ENCODE results near the gene SH3D19.
"Not testable (repeated sequence)": the region's sequence is repeated elsewhere in the genome, so short reads cannot be mapped to it uniquely, and the experiment has no call there.

SH3D19 gene

GRCh38 chr4:151095142-151095541, 230.3 kb downstream of the SH3D19 start:
- FAIRE-seq (no peak), DNase-seq (ENCODE audit: insufficient read length, low spot score) (no peak)
- TF ChIP-seq SPI1 (IDR thresholded peaks at IDR 0.05; ENCODE audit: low read depth, low read length): no peak
- no peak for TF ChIP-seq POLR2AphosphoS5 (IDR thresholded peaks at IDR 0.05; ENCODE audit: low read depth, low read length)
- TF ChIP-seq POLR2A (IDR thresholded peaks at IDR 0.05; ENCODE audit: low read depth, low read length): no peak
- TF ChIP-seq PAX5 (IDR thresholded peaks at IDR 0.05; ENCODE audit: insufficient read depth, low read length, severe bottlenecking): no peak
- TF ChIP-seq POU2F2 (IDR thresholded peaks at IDR 0.05; ENCODE audit: low read depth, low read length): no peak
- TF ChIP-seq TAF1 (IDR thresholded peaks at IDR 0.05; ENCODE audit: low read depth, low read length): no peak

GRCh38 chr4:151094290-151094751, 231.1 kb downstream of the SH3D19 start:
- DNase-seq (ENCODE audit: insufficient read length, low spot score): no peak
- no peak for TF ChIP-seq TAF1 (IDR thresholded peaks at IDR 0.05; ENCODE audit: low read depth, low read length)
- FAIRE-seq: no peak

GRCh38 chr4:151093203-151093602, 232.2 kb downstream of the SH3D19 start:
- TF ChIP-seq TAF1 (IDR thresholded peaks at IDR 0.05; ENCODE audit: low read depth, low read length) (no peak), SPI1 (IDR thresholded peaks at IDR 0.05; ENCODE audit: low read depth, low read length) (no peak), POLR2A (IDR thresholded peaks at IDR 0.05; ENCODE audit: low read depth, low read length) (no peak), POU2F2 (IDR thresholded peaks at IDR 0.05; ENCODE audit: low read depth, low read length) (no peak), POLR2AphosphoS5 (IDR thresholded peaks at IDR 0.05; ENCODE audit: low read depth, low read length) (no peak), PAX5 (IDR thresholded peaks at IDR 0.05; ENCODE audit: insufficient read depth, low read length, severe bottlenecking) (no peak)
- no peak for FAIRE-seq

GRCh38 chr4:151092488-151092887, 232.9 kb downstream of the SH3D19 start:
- TF ChIP-seq POU2F2 (IDR thresholded peaks at IDR 0.05; ENCODE audit: low read depth, low read length) (no peak), POLR2A (IDR thresholded peaks at IDR 0.05; ENCODE audit: low read depth, low read length) (no peak), SPI1 (IDR thresholded peaks at IDR 0.05; ENCODE audit: low read depth, low read length) (no peak), POLR2AphosphoS5 (IDR thresholded peaks at IDR 0.05; ENCODE audit: low read depth, low read length) (no peak), PAX5 (IDR thresholded peaks at IDR 0.05; ENCODE audit: insufficient read depth, low read length, severe bottlenecking) (no peak), TAF1 (IDR thresholded peaks at IDR 0.05; ENCODE audit: low read depth, low read length) (no peak)
- FAIRE-seq (no peak), DNase-seq (ENCODE audit: insufficient read length, low spot score) (no peak)

More at GRCh38 chr4:151093203-151093602, 232.2 kb downstream of the SH3D19 start:
- DNase-seq (ENCODE audit: insufficient read length, low spot score): no peak

- TF ChIP-seq POU2F2 (IDR thresholded peaks at IDR 0.05; ENCODE audit: low read depth, low read length): no peak
- TF ChIP-seq SPI1 (IDR thresholded peaks at IDR 0.05; ENCODE audit: low read depth, low read length): no peak
- TF ChIP-seq TAF1 (IDR thresholded peaks at IDR 0.05; ENCODE audit: low read depth, low read length): no peak
- TF ChIP-seq POLR2A (IDR thresholded peaks at IDR 0.05; ENCODE audit: low read depth, low read length): no peak
- no peak for TF ChIP-seq POLR2AphosphoS5 (IDR thresholded peaks at IDR 0.05; ENCODE audit: low read depth, low read length)
- no peak for TF ChIP-seq PAX5 (IDR thresholded peaks at IDR 0.05; ENCODE audit: insufficient read depth, low read length, severe bottlenecking)
- DNase-seq (ENCODE audit: insufficient read length, low spot score) (no peak), FAIRE-seq (peak; percentile 76)
These were observed 234.4 kb downstream of the SH3D19 start for GRCh38 chr4:151091047-151091446.

DNA sequence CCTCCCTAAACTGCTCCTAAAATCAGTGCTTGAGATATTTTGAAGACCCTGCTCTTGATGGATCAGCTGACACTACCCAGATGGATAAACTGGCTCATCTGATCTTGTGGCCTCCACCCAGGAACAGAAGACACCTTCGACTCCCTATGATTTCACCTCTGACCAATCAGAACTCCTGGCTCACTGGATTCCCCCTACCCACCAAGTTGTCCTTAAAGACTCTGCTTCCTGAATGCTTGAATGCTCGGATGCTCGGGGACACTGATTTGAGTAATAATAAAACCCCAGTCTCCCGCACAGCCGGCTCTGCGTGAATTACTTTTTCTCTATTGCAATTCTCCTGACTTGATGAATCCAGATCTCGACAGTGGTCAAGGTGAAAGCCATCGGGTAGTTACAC, 237.9 kb downstream of the SH3D19 start:
- peak; percentile 23 for FAIRE-seq
- no peak for TF ChIP-seq PAX5 (IDR thresholded peaks at IDR 0.05; ENCODE audit: insufficient read depth, low read length, severe bottlenecking)
- no peak for TF ChIP-seq POU2F2 (IDR thresholded peaks at IDR 0.05; ENCODE audit: low read depth, low read length)
- no peak for TF ChIP-seq POLR2A (IDR thresholded peaks at IDR 0.05; ENCODE audit: low read depth, low read length)
- no peak for TF ChIP-seq TAF1 (IDR thresholded peaks at IDR 0.05; ENCODE audit: low read depth, low read length)
- TF ChIP-seq SPI1 (IDR thresholded peaks at IDR 0.05; ENCODE audit: low read depth, low read length): no peak
- no peak for TF ChIP-seq POLR2AphosphoS5 (IDR thresholded peaks at IDR 0.05; ENCODE audit: low read depth, low read length)
- no peak for DNase-seq (ENCODE audit: insufficient read length, low spot score)

- not testable (repeated sequence) for FAIRE-seq; DNase-seq (ENCODE audit: insufficient read length, low spot score)
These were observed 247.4 kb downstream of the SH3D19 start for GRCh38 chr4:151077978-151078377.

DNA sequence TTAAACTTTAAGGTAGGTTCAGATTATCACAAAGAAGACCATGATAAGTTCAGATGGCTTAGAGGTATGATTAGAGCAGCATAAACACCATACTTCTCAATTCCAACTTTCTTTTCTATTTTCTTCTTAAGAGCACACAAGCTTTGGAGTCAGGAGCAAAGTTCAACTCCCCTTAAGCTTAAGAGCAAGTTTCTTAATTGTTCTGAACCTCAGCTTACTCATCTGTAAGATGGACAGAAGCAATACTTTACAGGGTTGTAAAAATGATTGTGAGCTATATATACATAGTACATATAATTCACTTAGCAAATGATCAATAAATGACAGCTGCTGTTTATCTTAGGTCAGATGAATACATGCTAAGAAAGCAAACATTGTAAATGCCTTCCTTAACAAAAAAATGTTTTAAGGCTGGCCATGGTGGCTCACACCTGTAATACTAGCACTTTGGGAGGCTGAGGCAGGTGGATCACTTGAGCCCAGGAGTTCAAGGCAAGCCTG, 250.9 kb downstream of the SH3D19 start:
- no peak for FAIRE-seq
- DNase-seq (ENCODE audit: insufficient read length, low spot score): no peak
- TF ChIP-seq PAX5 (IDR thresholded peaks at IDR 0.05; ENCODE audit: insufficient read depth, low read length, severe bottlenecking) (no peak), POLR2A (IDR thresholded peaks at IDR 0.05; ENCODE audit: low read depth, low read length) (no peak), POU2F2 (IDR thresholded peaks at IDR 0.05; ENCODE audit: low read depth, low read length) (no peak), POLR2AphosphoS5 (IDR thresholded peaks at IDR 0.05; ENCODE audit: low read depth, low read length) (no peak), TAF1 (IDR thresholded peaks at IDR 0.05; ENCODE audit: low read depth, low read length) (no peak), SPI1 (IDR thresholded peaks at IDR 0.05; ENCODE audit: low read depth, low read length) (no peak)

All from GM12891 (cell line).